ENCODE measurements around the gene LBHD2. TPM values are rescaled to one million over a fixed set of nuclear protein-coding genes. Genes with fewer than 3 reads are reported as not detected.

Gene LBHD2
- total and polyA plus RNA-seq, 2 of the 8 experiments (the other 6 are each of a cell fraction or from before 2014, with no cell fraction given): not detected

DNA sequence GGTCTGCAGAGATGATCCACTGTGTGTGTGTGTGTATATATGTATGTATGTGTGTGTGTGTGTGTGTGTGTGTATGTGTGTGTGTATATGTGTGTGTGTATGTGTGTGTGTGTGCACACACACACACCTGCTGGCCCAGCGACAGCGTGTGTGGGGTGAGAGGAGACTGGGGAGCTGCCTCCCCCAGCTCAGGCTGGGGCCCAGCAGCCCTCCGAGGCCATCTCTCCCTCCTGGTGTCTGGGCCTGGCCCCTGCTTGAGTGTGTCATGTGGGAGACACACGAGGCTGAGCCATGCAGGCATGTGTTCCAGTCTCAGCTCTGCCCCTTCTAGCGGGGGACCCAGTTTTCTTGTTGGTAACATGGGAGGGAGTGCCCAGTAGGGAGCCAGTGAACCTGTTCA lies 29.3 kb downstream of the LBHD2 start:
- H3K4me2 ChIP-seq (ENCODE audit: insufficient read depth in 1 of 2, low read depth in 2 of 2, low read length in 2 of 2): no peak overlapping the region
- POLR2A ChIA-PET (ENCODE audit: partially characterized antibody): interaction anchor here (0.9 kb wide), 2 partner anchors 8 to 11 kb away, joined by 3 read pairs; no protein-coding TSS in a partner anchor
- H4K8ac ChIP-seq (ENCODE audit: extremely low read depth, insufficient read depth, low read length): 0 out of 2 replicates have a peak overlapping the region, but pooled peaks have one; percentile 74
- TF ChIP-seq CTBP2 (IDR thresholded peaks at IDR 0.05; ENCODE audit: borderline replicate concordance, insufficient read depth, insufficient read length, low read length) (no peak), NRF1 (IDR thresholded peaks at IDR 0.05; ENCODE audit: low read depth, low read length) (no peak)
- TF ChIP-seq, protein P1, sequence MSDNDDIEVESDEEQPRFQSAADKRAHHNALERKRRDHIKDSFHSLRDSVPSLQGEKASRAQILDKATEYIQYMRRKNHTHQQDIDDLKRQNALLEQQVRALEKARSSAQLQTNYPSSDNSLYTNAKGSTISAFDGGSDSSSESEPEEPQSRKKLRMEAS (IDR thresholded peaks at IDR 0.05): no peak
- TF ChIP-seq, protein P2, sequence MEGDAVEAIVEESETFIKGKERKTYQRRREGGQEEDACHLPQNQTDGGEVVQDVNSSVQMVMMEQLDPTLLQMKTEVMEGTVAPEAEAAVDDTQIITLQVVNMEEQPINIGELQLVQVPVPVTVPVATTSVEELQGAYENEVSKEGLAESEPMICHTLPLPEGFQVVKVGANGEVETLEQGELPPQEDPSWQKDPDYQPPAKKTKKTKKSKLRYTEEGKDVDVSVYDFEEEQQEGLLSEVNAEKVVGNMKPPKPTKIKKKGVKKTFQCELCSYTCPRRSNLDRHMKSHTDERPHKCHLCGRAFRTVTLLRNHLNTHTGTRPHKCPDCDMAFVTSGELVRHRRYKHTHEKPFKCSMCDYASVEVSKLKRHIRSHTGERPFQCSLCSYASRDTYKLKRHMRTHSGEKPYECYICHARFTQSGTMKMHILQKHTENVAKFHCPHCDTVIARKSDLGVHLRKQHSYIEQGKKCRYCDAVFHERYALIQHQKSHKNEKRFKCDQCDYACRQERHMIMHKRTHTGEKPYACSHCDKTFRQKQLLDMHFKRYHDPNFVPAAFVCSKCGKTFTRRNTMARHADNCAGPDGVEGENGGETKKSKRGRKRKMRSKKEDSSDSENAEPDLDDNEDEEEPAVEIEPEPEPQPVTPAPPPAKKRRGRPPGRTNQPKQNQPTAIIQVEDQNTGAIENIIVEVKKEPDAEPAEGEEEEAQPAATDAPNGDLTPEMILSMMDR (IDR thresholded peaks at IDR 0.05; ENCODE audit: control extremely low read depth in 1 of 3, insufficient read depth in 1 of 3, low read depth in 1 of 3, low read length in 3 of 3): no peak
- no peak overlapping the region for H2BK120ac ChIP-seq (replicated peaks; ENCODE audit: low read depth, low read length)
- H3K27ac ChIP-seq (ENCODE audit: low read depth, low read length): no peak overlapping the region
- H3K18ac ChIP-seq (ENCODE audit: extremely low read depth, low read length): no peak overlapping the region
- no peaks in the 10 kb centered on the region for H3K9me3 ChIP-seq (ENCODE audit: insufficient read depth in 2 of 2, low read depth in 1 of 2, low read length in 1 of 2)
- H3K79me1 ChIP-seq (ENCODE audit: low read depth, low read length): no peaks in the 10 kb centered on the region
- CTCF ChIA-PET (ENCODE audit: partially characterized antibody): interaction anchor here (0.6 kb wide), 1 partner anchor 37 kb away, joined by 5 read pairs; no protein-coding TSS in a partner anchor
- no peak overlapping the region for H3K23ac ChIP-seq (ENCODE audit: insufficient read length)
- no peak overlapping the region for H3K4me3 ChIP-seq (ENCODE audit: extremely low read depth in 1 of 4, insufficient read depth in 2 of 4, low read depth in 3 of 4, low read length in 4 of 4)
- H2BK15ac ChIP-seq (ENCODE audit: low read length): peak overlapping the region; percentile 16; the same call in 1 of the 2 replicates
- H3K4me1 ChIP-seq (replicated peaks in 1 of 4; ENCODE audit: control insufficient read depth in 3 of 4, insufficient read depth in 4 of 4, low read length in 3 of 4): peaks cover 12 to 39% (median 30%) of the 10 kb centered on the region in 4 experiments
- no peak overlapping the region for H3K14ac ChIP-seq (ENCODE audit: insufficient read length)
- 0 out of 2 replicates have a peak overlapping the region, but pooled peaks have one; percentile 78 for H2BK5ac ChIP-seq (ENCODE audit: low read depth, low read length)
- H2AK5ac ChIP-seq (ENCODE audit: low read depth, low read length): no peak overlapping the region
- peak overlapping the region; percentile 20 for H4K91ac ChIP-seq (replicated peaks; ENCODE audit: insufficient read length, low read length)
- H3K4ac ChIP-seq (replicated peaks; ENCODE audit: insufficient read length, low read depth, low read length): no peak overlapping the region
- no peaks in the 10 kb centered on the region for H3K36me3 ChIP-seq (ENCODE audit: control insufficient read depth in 2 of 4, insufficient read depth in 4 of 4, low read length in 3 of 4)
- 90% methylated on average over 5 of the region's 5 CpGs; no CpG with 5 or more reads in 1 of the 2 experiments for WGBS, 2 experiments (ENCODE audit: extremely low coverage in 1 of 2, insufficient coverage in 1 of 2, insufficient read length in 1 of 2, insufficient replicate concordance in 2 of 2, low coverage in 1 of 2, low lambda C conversion rate in 2 of 2, missing lambda C conversion rate in 1 of 2)
- H3K23me2 ChIP-seq (ENCODE audit: low read depth, low read length): no peaks in the 10 kb centered on the region; the same call in 1 of the 2 replicates
- H4K5ac ChIP-seq (ENCODE audit: insufficient read length, low read depth, low read length): no peak overlapping the region
- H2BK20ac ChIP-seq (ENCODE audit: low read length): 0 out of 2 replicates have a peak overlapping the region, but pooled peaks have one; percentile 48
- DNase-seq (ENCODE audit: low read depth in 1 of 2, low spot score in 2 of 2) (no peak), FAIRE-seq (no peak)
- no peaks in the 10 kb centered on the region for H4K20me1 ChIP-seq (replicated peaks in 1 of 2; ENCODE audit: control insufficient read depth in 1 of 2, insufficient read depth in 2 of 2, low read length in 2 of 2)
- no peak overlapping the region for H3K56ac ChIP-seq (replicated peaks; ENCODE audit: insufficient read length, low read depth, low read length)
- H2AFZ ChIP-seq (ENCODE audit: low read length): no peak overlapping the region
- H2BK12ac ChIP-seq (ENCODE audit: low read depth, low read length): peak overlapping the region; percentile 84; the same call in 1 of the 2 replicates
- H3K27me3 ChIP-seq (replicated peaks in 1 of 4; ENCODE audit: control insufficient read depth in 3 of 4, extremely low read depth in 1 of 4, insufficient read depth in 3 of 4, low read length in 3 of 4): peaks cover 0 to 4% (median 0%) of the 10 kb centered on the region in 4 experiments; a peak in 3 of 7 replicates
- no peaks in the 10 kb centered on the region for H3K79me2 ChIP-seq (ENCODE audit: control insufficient read depth in 1 of 2, insufficient read depth in 2 of 2, low read length in 2 of 2)
- no peak overlapping the region for H3K9ac ChIP-seq (replicated peaks in 1 of 4; ENCODE audit: extremely low read depth in 1 of 4, low read depth in 3 of 4, low read length in 3 of 4)
